Subcutaneous adipose tissue (tissue), 4 donors: ENCODE data around the gene ACTR1A. TPM values are rescaled to one million over a fixed set of nuclear protein-coding genes. Genes with fewer than 3 reads are reported as not detected.

Experiments used
- CTCF ChIP-seq: fragments of 450-650 bp; IDR thresholded peaks from one replicate; pipeline ENCODE4 v1.5.1; 2016; ENCODE audit warnings: low read depth, mild to moderate bottlenecking, control low read depth, antibody characterized with exemption, moderate library complexity
- total RNA-seq, 4 donors: library from RNA; depleted of rRNA; stranded (reverse); fragments of >200 nt; gene quantifications; one replicate each; pipeline ENCODE4 v1.1.0, GENCODE V29; 2016

Gene ACTR1A
- total RNA-seq, 4 donors from 2014 or later, result 86.0 to 147 (median 88.3) TPM

DNA sequence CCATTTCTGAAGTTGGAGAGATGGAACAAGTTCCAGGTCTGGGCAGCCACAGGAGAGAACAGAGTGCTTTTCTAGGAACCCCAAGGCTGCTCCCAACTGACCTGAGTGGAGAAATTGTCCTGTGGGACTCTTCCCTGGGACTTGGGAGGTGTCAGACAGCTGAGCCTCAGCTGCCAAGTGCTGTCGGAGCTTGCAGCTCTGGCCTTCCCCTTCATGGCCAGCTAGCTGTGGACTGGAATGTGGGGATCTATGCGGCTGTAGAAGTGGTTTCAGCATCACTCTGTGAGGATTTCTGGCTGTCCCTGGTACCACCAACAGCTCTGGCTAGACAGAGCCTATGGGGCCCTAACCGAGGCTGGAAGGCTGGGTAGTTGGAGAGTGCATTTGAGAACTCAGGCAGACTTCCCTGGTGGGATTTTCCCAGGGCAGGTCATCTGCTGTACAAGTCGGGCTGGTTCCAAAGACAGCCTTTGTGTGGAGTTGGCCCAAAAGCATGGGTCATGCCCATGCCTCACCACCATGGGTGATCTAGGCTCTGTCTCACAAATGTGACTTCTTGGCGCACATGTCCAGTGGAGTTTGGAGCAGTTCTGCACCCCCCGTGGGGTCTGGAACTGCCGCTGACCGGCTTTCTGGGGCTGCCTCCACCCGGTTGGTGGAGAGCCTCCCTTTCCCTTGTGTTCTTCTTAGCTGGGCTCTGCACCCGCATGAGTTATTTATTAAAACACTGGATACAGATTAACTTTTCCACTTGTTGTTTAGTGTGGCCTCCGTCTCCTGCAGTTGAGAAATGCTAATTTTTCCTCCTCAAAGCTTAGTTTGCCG, 12.2 kb upstream of the ACTR1A start:
- TF ChIP-seq CTCF, result no peak

DNA sequence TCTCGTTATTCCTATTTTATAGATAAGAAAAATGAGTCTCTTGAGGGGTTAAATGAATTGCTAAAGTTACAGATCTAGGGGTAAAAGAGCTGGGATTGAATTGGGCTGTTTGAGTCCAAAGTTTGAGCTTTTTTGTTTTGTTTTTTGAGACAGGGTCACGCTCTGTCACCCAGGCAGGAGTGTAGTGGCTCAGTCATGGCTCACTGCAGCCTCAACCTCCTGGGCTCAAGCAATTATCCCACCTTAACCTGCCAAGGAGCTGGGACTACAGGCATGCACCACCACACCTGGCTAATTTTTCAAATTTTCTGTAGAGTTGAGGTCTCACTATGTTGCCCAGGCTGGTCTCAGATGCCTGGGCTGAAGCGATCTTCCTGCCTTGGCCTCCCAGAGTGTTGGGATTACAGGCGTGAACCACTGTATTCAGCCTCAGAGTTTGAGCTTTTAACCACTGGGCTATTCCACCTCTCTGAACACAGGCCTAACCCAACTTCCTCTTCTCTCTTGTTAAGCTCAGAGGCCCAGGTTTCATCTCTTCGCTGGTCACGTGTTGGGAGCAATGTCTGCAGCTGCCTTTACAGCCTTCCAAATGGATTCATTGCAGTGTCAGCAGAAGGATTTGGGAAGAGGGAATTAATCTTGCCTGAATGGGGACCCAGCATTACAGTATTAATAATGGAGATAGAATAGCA, 9.2 kb upstream of the ACTR1A start:
- no peak for TF ChIP-seq CTCF

GRCh38 chr10:102509387-102509786, 6.9 kb upstream of the ACTR1A start:
- no peak for TF ChIP-seq CTCF

DNA sequence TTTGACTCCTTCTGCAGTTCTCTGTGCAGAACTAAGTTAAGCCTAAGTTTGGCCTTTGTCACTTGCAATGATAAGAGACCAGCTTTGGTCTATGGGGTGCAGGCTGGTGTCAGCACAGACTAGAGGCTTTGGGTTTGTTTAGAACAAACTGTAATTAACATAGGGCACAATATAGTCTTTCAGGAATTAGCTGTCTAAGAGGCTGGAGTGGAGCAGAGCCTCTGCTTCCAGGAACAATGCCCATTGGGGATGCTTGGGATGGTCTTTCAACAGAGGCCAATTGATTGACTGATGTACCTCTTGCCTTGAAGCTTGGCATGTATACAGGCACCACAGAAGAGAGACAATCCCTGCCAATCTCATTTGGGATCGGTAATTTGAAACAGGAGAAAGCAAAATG, 6.0 kb upstream of the ACTR1A start:
- TF ChIP-seq CTCF, result no peak

DNA sequence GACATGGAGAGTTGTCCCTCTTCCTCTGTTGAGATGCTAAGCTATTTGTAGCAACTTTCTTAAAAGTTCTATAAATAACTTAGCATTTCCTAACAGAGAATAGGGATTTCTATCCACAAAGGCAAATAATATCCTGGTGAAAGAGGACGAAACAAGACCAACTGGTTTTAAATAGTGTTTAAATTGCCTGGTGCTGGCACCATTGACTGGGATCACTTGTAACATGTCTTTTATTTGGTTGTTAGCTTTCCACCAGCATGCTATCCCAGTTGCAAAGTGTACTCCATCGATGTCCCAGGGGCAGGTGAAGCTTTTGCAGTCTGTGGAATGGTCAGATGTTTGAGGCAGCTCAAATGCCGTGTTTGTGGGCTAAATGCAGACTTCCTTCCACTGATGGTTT, 5.0 kb upstream of the ACTR1A start:
- TF ChIP-seq CTCF, result no peak

DNA sequence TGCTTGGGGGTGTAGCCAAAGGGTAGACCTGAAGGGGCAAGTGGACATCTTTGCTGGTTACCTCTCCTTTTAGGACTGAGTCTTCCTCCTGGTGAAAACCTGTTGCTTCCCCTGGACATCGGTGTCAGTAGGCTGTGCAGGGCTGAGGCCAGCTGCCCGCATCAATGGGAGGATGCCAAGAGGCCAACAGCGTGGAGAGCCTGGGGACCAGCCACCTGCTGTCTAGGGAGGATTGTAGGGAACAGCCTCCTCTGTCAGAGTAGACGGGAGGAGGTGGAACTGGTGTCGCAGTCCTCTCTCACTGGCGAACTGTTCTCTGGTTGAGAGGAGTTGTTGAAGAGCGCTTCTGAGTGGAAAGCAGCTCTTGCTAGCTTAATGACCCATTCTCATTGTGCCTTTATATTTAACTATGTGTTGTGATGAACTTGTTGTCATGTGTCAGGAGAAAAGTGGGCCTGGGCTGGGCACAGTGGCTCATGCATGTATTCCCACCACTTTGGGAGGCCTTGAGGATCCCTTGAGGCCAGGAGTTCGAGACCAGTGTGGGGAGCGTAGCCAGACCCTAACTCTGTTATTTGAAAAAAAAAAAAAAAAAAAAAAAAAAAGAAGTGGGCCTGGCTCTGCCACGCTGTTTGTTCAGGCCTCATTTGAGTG, 3.1 kb upstream of the ACTR1A start:
- TF ChIP-seq CTCF, result no peak

GRCh38 chr10:102504976-102505300, 2.4 kb upstream of the ACTR1A start:
- no peak for TF ChIP-seq CTCF
